HCT116 (cell line): ENCODE results near the gene SPDEF.

ENCODE experiments used
- CEBPB ChIP-seq: IDR thresholded peaks from 2 replicates; pipeline ENCODE4 v1.6.1; 2012; ENCODE audit warnings: low read depth
- POLR2A ChIP-seq: IDR thresholded peaks from 2 replicates; pipeline ENCODE4 v1.7.0; 2011; ENCODE audit warnings: borderline replicate concordance; ENCODE audit not compliant: insufficient read depth, insufficient read length; ENCODE audit errors: extremely low read depth
- POLR2AphosphoS5 ChIP-seq: IDR thresholded peaks from 2 replicates; pipeline ENCODE4 v1.6.1; 2011; ENCODE audit warnings: mild to moderate bottlenecking, low read depth, low read length, moderate library complexity
- SIN3A ChIP-seq: IDR thresholded peaks from 2 replicates; pipeline ENCODE4 v1.6.1; 2012; ENCODE audit warnings: low read depth
- ZFX ChIP-seq: fragments of 450-650 bp; IDR thresholded peaks from 2 replicates; pipeline ENCODE4 v1.6.1; 2017
- TF ChIP-seq, protein P1 (sequence below): IDR thresholded peaks from 2 replicates; pipeline ENCODE4 v1.6.1; 2012; ENCODE audit warnings: low read depth
- TF ChIP-seq, protein P2 (sequence below), 3 experiments: fragments of 200-600 bp in 1 of 3; sonication (generic) in 1 of 3; IDR thresholded peaks in 2 of 3; conservative IDR thresholded peaks in 1 of 3; 2 replicates each; pipeline ENCODE4 v1.5.1; 2012 to 2017; ENCODE audit warnings: low read depth in 2 of 3, low read length in 2 of 3, antibody characterized with exemption in 1 of 3, borderline replicate concordance in 1 of 3, control low read depth in 1 of 3, mild to moderate bottlenecking in 1 of 3, mixed read lengths in 1 of 3, mixed run types in 1 of 3, moderate library complexity in 1 of 3; ENCODE audit not compliant: insufficient read depth in 1 of 3
- TF ChIP-seq, protein P3 (sequence below): IDR thresholded peaks from 2 replicates; pipeline ENCODE4 v1.6.1; 2011; ENCODE audit warnings: mild to moderate bottlenecking, low read length, moderate library complexity; ENCODE audit not compliant: insufficient replicate concordance; ENCODE audit errors: extremely low read depth

DNA sequence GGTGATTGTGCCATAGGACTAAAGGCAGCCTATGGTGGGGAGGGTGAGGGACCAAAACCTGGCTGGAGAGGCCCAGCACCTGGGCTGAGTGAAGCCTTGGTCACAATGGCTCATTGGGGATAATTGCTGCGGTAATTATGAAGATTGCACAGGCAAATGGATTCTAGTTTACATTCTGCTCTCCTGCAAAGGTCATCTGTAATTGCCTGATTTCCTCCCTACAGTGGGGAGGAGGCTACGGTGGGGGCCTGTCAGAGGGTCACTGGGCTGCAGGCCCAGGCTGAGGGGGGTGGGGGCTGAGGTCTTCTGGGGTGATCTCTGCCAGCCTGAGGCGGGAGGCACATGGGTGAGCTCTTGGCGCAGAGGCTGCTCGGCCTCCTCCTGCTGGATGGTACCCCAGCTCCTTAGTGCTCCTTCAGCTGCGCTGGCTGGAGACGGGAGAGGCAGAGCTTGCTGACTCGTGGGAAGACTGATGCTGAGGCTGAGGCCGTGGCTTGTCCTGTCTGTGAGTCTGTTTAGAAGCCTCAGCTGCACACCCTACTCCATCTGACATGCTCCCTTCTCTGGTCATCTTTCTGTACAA, 59.9 kb downstream of the SPDEF start:
- TF ChIP-seq, protein P1, sequence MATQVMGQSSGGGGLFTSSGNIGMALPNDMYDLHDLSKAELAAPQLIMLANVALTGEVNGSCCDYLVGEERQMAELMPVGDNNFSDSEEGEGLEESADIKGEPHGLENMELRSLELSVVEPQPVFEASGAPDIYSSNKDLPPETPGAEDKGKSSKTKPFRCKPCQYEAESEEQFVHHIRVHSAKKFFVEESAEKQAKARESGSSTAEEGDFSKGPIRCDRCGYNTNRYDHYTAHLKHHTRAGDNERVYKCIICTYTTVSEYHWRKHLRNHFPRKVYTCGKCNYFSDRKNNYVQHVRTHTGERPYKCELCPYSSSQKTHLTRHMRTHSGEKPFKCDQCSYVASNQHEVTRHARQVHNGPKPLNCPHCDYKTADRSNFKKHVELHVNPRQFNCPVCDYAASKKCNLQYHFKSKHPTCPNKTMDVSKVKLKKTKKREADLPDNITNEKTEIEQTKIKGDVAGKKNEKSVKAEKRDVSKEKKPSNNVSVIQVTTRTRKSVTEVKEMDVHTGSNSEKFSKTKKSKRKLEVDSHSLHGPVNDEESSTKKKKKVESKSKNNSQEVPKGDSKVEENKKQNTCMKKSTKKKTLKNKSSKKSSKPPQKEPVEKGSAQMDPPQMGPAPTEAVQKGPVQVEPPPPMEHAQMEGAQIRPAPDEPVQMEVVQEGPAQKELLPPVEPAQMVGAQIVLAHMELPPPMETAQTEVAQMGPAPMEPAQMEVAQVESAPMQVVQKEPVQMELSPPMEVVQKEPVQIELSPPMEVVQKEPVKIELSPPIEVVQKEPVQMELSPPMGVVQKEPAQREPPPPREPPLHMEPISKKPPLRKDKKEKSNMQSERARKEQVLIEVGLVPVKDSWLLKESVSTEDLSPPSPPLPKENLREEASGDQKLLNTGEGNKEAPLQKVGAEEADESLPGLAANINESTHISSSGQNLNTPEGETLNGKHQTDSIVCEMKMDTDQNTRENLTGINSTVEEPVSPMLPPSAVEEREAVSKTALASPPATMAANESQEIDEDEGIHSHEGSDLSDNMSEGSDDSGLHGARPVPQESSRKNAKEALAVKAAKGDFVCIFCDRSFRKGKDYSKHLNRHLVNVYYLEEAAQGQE = no peak
- TF ChIP-seq SIN3A = no peak
- TF ChIP-seq, protein P2, sequence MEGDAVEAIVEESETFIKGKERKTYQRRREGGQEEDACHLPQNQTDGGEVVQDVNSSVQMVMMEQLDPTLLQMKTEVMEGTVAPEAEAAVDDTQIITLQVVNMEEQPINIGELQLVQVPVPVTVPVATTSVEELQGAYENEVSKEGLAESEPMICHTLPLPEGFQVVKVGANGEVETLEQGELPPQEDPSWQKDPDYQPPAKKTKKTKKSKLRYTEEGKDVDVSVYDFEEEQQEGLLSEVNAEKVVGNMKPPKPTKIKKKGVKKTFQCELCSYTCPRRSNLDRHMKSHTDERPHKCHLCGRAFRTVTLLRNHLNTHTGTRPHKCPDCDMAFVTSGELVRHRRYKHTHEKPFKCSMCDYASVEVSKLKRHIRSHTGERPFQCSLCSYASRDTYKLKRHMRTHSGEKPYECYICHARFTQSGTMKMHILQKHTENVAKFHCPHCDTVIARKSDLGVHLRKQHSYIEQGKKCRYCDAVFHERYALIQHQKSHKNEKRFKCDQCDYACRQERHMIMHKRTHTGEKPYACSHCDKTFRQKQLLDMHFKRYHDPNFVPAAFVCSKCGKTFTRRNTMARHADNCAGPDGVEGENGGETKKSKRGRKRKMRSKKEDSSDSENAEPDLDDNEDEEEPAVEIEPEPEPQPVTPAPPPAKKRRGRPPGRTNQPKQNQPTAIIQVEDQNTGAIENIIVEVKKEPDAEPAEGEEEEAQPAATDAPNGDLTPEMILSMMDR (IDR thresholded peaks at IDR 0.05 in 2 of 3, conservative IDR thresholded peaks at IDR 0.05 in 1 of 3; ENCODE audit: borderline replicate concordance in 1 of 3, insufficient read depth in 1 of 3, low read depth in 2 of 3, low read length in 2 of 3) = no peak
- no peak for TF ChIP-seq POLR2AphosphoS5
- TF ChIP-seq CEBPB = no peak
- no peak for TF ChIP-seq POLR2A
- TF ChIP-seq, protein P3, sequence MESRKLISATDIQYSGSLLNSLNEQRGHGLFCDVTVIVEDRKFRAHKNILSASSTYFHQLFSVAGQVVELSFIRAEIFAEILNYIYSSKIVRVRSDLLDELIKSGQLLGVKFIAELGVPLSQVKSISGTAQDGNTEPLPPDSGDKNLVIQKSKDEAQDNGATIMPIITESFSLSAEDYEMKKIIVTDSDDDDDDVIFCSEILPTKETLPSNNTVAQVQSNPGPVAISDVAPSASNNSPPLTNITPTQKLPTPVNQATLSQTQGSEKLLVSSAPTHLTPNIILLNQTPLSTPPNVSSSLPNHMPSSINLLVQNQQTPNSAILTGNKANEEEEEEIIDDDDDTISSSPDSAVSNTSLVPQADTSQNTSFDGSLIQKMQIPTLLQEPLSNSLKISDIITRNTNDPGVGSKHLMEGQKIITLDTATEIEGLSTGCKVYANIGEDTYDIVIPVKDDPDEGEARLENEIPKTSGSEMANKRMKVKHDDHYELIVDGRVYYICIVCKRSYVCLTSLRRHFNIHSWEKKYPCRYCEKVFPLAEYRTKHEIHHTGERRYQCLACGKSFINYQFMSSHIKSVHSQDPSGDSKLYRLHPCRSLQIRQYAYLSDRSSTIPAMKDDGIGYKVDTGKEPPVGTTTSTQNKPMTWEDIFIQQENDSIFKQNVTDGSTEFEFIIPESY = no peak
- no peak for TF ChIP-seq ZFX
